Bronchus fibroblast of lung (primary cell): ENCODE measurements around the gene ZNF789. TPM values are rescaled to one million over a fixed set of nuclear protein-coding genes. Genes with fewer than 3 reads are reported as not detected.

Experiments
- total RNA-seq: library from RNA; depleted of rRNA; stranded (reverse); fragments of >200 nt; gene quantifications from 2 replicates; pipeline ENCODE4 v1.2.3, GENCODE V29; 2015

ZNF789 gene
- total RNA-seq = 4.7 and 5.8 TPM in 2 replicates

GRCh38 chr7:99472561-99473314 is at the start of gene ZNF789:
ZNF789 (plus strand) TSS chr7:99472890; CDS start chr7:99476457, 3,567 bp downstream.

GRCh38 chr7:99438573-99439480 is 33.9 kb upstream of the ZNF789 start, which contains the start of the genes CPSF4 and PTCD1:
CPSF4 (plus strand) TSS chr7:99438943; CDS start chr7:99439083, 140 bp downstream.
PTCD1 (minus strand) TSS chr7:99438798; CDS start chr7:99435242, 3,556 bp downstream.

GRCh38 chr7:99499721-99500636 is 27.3 kb downstream of the ZNF789 start, which contains the start of gene ZNF394:
ZNF394 (minus strand) TSS chr7:99500281; CDS start chr7:99500093, 188 bp downstream.

GRCh38 chr7:99504603-99505323 is 32.1 kb downstream of the ZNF789 start, which contains the start of gene ZKSCAN5:
ZKSCAN5 (plus strand) TSS chr7:99504662; CDS start chr7:99506045, 1,383 bp downstream.

Other genes starting within 250 kb of the ZNF789 start
- under 0.01 TPM in 1 of 2 replicates, not detected in the other for gene MYH16, start 200.1 kb upstream of the ZNF789 start, total RNA-seq
- 260 and 302 TPM in 2 replicates for gene ARPC1A, start 147.0 kb upstream of the ZNF789 start, total RNA-seq
- 288 and 293 TPM in 2 replicates for gene ARPC1B, start 98.2 kb upstream of the ZNF789 start, total RNA-seq
- 122 and 204 TPM in 2 replicates for gene PDAP1, start 64.3 kb upstream of the ZNF789 start, total RNA-seq
- 127 and 130 TPM in 2 replicates for gene BUD31, start 63.9 kb upstream of the ZNF789 start, total RNA-seq
- gene PTCD1, start 34.1 kb upstream of the ZNF789 start, total RNA-seq = 4.3 and 4.4 TPM in 2 replicates
- 29.4 and 31.3 TPM in 2 replicates for gene CPSF4, start 33.9 kb upstream of the ZNF789 start, total RNA-seq
- 2,573 and 3,117 TPM in 2 replicates for gene ATP5MF, start 6.7 kb upstream of the ZNF789 start, total RNA-seq
- gene ZNF394, start 27.4 kb downstream of the ZNF789 start, total RNA-seq = 10.3 and 10.4 TPM in 2 replicates
- gene ZKSCAN5, start 31.8 kb downstream of the ZNF789 start, total RNA-seq = 7.9 and 8.5 TPM in 2 replicates
- 4.4 and 4.9 TPM in 2 replicates for gene FAM200A, start 79.2 kb downstream of the ZNF789 start, total RNA-seq
- gene ZNF655, start 85.8 kb downstream of the ZNF789 start, total RNA-seq = 45.1 and 51.9 TPM in 2 replicates
- 0.17 and 0.59 TPM in 2 replicates for gene TMEM225B, start 125.4 kb downstream of the ZNF789 start, total RNA-seq
- gene ZSCAN25, start 144.1 kb downstream of the ZNF789 start, total RNA-seq = 4.6 and 4.7 TPM in 2 replicates
- 0.15 TPM in 1 of 2 replicates, not detected in the other for gene CYP3A5, start 207.1 kb downstream of the ZNF789 start, total RNA-seq